ENCODE results near the gene ARID2.

- TF ChIP-seq CTCF (IDR thresholded peaks at IDR 0.05) (no peak), POLR2AphosphoS5 (IDR thresholded peaks at IDR 0.05) (no peak), POLR2A (IDR thresholded peaks at IDR 0.05) (no peak)
Observed at GRCh38 chr12:45730084-45730347, 510 bp downstream of the ARID2 start.
